ENCODE measurements around the gene PIR.

PIR gene

GRCh38 chrX:15493118-15493962 is at the start of gene PIR:
Gene PIR, minus strand, starts transcription at chrX:15493333. Its CDS starts 2,076 bp downstream, at chrX:15491257.
- peak; percentile 68 for DNase-seq (ENCODE audit: low read depth)

DNA sequence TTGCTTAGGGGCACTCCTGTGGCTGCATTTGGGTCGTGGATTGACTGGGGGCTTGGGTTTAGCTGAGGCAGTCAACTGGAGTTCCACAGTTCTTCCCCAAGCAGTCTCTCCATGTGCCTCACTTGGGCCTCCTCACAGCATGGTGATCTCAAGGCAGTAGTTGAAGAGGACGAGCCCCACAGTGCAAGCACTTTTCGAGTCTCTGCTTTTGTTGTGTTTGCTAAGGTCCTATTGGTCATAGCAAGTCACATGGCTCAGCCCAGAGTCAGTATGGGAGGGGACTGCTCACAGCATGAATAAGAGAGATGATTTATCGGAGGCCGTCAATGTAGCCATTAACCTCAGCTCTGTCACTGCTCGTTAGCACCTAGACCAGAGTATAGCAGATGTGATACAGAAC is 37.2 kb upstream of the PIR start:
- no peak for DNase-seq (ENCODE audit: low read depth)

GRCh38 chrX:15529165-15529564 is 36.0 kb upstream of the PIR start:
- DNase-seq (ENCODE audit: low read depth), result no peak

DNA sequence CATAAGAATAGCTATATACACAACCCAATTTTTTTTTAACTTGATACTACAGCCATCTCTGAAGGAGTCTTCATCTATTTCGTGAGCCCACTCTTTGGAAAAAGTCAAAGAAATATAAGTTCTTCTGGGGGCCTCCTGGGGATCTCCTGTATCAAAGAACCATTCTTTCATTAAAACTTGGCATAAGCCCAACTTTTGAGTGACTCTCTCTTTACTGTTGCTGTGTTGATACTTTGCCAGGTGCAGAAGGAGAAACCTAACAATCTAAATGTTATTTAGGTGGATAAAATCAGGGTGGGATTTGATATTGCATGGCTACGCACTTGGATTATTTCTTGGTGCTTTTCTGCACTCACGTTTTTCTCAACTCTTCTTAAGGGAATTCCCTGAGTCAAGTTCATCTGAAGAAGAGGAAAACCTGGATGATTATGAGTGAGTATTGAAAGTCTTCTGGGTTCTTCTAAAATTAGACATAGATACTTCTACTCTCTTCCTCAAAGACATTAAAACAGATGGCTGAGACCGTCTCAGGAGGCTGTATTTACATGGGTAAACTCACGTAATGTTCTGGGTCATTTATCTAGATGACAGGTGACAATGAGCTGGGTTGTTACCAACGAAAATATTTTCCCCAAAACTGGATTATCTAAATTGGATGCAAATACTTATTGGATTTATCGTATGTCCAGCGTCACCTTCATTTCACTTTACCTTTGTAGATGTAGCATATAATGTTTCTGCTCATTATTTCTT is 32.7 kb upstream of the PIR start:
- no peak for DNase-seq (ENCODE audit: low read depth)

DNA sequence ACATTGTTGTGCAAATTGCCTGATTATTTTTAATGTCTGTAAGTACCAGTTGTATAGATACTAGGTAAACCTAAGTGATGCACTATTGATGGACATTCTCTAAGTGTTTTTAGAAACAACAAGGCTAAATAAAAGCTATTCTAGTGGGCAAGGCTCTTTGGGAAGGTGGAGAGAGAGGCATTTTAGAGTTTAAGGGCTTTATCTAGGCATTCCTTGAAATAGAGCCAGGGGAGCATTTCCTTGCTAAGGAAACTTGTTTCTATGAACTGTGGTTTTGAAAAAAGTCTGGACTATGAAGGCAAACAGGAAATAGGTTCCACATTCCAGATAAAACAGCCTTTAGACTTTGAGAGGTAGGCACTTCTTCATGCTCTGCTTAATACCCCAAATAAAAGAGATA is 31.3 kb upstream of the PIR start:
- peak; percentile 79 for DNase-seq (ENCODE audit: low read depth)

GRCh38 chrX:15523088-15523487 is 30.0 kb upstream of the PIR start:
- DNase-seq (ENCODE audit: low read depth), result no peak

DNA sequence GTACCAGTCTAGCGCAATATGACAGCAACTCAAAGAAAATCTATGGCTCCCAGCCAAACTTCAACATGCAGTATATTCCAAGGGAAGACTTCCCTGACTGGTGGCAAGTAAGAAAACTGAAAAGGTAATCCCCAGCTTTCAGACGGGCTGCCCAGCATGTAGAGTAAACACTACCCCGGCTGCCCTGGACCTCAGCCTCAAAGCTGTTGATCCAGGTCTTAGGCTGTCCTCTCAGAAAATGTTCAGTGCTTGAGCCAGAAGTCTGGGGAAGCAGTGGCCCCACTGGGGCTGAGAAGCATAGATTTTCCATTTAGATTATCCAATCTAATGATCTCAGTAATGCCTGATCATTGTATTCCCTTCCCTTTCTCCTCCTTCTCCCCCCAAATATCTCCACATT is 29.3 kb upstream of the PIR start:
- no peak for DNase-seq (ENCODE audit: low read depth)

- peak; percentile 70 for DNase-seq (ENCODE audit: low read depth)
Measured at GRCh38 chrX:15515931-15516330, 22.8 kb upstream of the PIR start.

DNA sequence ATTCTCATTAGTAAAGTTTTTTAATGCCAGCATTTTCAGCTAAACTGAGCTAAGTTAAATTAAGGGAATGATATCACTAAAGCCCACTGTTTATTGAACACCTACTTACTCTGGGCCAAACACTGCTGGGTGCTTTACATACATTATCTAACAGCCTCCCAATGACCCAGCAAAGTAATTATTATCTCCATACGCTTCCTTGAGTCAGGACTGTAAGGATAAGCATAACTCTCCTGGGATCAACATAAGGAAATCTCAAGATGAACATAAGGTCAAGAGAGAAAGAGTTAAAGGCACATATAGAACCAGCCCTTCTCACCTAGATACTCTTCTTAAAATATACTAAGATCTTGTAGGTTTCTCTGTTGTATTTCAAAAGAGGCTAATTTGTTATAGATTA is 21.1 kb upstream of the PIR start:
- no peak for DNase-seq (ENCODE audit: low read depth)

DNA sequence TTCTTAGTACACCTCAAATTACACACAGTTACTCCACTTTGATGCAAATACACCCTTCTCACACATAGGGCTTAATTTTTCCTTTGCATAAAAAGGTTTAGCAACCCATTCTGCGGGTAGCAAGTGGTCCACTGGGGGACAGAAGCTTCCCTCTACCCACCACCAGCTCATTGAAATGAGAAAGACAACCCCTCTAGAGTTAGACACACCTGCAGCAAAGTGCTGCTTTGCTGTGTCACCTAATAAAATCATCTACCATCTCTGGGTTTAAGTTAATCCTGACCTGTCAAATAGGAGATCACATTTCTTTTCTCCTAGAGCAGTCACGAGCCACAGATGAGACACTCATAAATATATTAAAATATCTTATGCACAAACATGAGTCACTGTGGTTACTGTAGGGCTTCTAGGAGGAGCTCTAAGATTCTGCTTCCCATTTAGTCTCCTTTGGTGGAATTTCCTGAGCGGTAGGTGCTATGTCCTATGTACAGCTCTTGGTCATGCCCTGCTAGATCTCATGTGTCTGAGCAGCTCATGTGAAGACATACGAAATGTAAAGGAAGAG is 19.4 kb upstream of the PIR start:
- peak; percentile 55 for DNase-seq (ENCODE audit: low read depth)

- DNase-seq (ENCODE audit: low read depth), result no peak
Measured at GRCh38 chrX:15511563-15511962, 18.4 kb upstream of the PIR start.

DNA sequence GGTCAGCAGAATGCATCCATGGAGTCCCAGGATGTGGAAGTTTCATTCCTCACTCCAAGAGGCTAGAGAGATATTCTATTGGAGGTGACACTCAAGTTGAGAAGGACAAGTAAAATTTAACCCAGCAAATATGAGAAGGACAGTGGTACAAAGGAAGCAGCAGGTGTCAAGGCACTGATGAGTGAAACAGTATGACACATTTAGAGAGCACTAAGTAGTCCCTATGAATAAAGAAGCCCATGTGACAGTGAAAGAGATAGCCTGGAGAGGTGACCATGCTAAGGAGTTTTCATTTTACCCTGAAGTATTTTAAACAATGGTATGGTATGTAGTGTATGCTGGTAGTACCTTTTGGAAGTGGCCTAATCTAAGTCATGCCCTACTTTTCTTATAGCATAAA is 16.7 kb upstream of the PIR start:
- DNase-seq (ENCODE audit: low read depth), result no peak

DNA sequence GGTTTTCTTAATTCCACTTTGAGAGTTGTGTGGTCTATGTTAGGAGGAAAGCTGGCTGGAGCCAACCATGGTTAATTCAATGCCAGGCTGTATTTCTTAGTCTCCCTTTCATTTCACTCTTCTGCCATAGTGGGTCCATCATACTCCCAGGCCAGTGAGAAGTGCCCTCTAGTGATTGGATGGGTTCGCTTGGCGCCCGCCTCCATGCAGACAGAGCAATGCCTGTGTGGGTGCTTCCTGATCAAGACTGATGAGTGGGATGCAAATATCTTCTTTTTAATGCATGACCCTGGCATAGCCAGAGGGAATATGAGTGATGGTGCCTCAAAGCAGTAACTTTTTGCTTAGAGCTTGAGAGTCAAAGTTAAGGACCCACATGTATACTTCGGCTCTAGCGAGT is 13.9 kb upstream of the PIR start:
- no peak for DNase-seq (ENCODE audit: low read depth)

- no peak for DNase-seq (ENCODE audit: low read depth)
Measured at GRCh38 chrX:15505101-15505500, 12.0 kb upstream of the PIR start.

GRCh38 chrX:15504661-15505060 is 11.5 kb upstream of the PIR start:
- no peak for DNase-seq (ENCODE audit: low read depth)

DNA sequence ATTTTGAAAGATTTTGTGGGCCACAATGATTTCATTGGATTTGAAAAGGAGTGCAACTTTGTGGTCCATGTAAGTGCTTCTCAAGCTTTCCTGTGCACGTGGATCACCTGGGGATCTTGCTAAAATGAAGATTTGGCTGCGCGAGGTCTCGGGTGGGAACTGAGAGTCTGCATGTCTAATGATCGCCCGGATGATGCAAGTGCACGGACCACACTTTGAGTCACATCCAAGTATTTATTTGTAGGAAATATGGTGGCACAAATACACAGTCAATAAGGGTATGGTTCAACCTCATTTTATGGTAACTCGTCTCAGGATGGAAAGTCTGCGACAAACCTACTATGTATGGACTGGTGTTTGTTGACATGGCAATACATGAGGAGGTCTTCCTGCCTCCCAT is 8.4 kb upstream of the PIR start:
- DNase-seq (ENCODE audit: low read depth), result no peak

- no peak for DNase-seq (ENCODE audit: low read depth)
Measured at GRCh38 chrX:15500497-15500966, 7.4 kb upstream of the PIR start, which contains the start of gene BMX. Gene BMX, plus strand, starts transcription at chrX:15500807. Its CDS starts 7,547 bp downstream, at chrX:15508354.

DNA sequence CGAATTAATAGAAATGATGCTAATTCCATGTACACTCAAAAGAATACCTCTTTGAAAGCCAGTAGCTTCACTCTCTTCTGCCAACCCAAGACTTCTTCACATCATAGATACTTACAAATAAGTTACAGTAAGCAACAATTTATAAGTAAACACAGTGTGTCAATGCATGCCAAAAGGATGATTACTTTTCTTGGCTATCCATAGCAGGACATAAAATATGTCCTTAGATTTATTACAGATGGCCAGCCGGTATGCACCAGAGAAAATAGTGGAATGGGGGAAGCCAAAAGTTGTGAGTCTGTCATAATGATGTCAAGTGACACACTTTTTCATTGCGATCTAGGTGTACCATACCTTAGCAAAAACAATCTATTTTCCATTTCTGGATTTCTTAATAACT is 6.8 kb upstream of the PIR start:
- DNase-seq (ENCODE audit: low read depth), result no peak

GRCh38 chrX:15498741-15499140 is 5.6 kb upstream of the PIR start:
- no peak for DNase-seq (ENCODE audit: low read depth)

DNA sequence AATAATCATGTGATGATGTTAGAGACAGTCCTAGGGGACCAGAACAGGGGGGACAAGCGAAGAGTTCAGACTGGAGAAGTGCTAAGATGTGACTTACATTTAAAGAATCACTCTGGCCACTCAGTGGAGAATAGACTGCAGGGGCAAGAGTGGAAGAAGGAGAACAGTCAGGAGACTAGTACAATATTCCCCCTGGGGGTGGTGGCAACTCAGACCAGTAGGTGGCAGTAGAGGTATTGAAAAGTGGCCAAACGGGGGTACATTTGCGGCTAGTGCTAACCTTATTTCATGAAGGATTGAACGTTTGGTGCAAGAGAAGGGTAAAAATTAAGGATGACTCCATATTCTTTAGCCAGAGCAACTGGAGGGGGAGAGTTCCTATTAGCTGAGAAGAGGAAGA is 4.7 kb upstream of the PIR start:
- DNase-seq (ENCODE audit: low read depth), result peak; percentile 29

DNA sequence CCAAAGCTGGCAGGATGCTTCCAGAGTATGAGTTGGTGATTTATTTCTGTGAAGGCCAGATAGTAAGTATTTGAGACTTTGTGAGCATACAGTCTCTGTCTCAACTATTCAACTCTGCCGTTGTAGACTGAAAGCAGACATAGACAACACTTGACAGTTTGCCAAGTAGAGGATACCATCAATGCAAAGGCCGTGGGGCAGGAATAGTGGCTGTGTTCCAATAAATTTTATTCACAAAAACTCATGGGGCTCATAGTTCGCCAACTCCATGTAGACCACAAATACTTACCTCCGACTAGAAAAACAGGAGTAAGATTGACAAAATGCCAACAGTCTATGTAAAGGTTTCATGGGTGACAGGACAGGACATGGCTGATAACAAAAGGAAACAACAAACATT is 3.7 kb upstream of the PIR start:
- DNase-seq (ENCODE audit: low read depth), result no peak

DNA sequence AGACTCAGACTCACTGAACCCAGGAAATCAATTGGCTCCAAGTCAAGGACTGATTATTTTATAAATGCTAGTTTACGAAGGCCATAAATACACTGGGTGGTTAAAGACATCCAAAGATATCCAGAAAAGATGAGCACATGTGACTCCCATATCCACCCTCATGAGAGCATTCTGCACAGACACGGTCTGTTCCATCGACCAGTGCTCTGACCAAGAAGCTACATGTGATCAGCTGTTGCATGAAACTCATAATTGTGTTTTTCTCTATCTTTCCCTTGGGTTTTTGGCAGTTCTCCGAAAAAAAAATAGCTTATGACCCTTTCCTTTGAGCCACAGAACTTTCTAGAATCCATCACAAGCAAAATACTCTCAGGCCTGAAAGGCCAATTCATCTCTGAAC is 2.7 kb upstream of the PIR start:
- no peak for DNase-seq (ENCODE audit: low read depth)

DNA sequence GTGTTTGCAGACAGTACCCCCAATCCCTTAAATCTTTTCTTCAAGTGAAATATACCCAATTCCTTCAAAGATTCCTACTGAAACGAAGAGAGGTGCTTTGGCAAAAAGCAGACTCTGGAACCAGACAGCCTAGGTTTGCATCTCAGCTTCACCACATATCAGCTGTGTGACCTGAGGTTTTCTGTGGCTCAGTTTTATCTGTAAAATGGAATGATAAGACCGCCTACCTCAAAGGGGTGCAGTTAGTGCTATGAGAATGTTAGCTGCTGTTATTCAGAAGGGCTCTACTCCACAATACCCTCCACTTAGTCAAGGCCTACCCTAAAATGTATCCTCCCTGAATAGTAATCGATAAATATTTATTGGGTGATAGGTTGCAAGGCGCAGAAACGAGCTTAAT is 664 bp downstream of the PIR start:
- DNase-seq (ENCODE audit: low read depth), result no peak

All from amniotic epithelial cell (primary cell).